A673 (cell line): ENCODE data around the gene LHX6.

Experiments
- CTCF ChIP-seq: fragments of 300-800, 200-600 bp; sonication (generic); conservative IDR thresholded peaks from 2 replicates; pipeline ENCODE4 v1.5.1; 2017; ENCODE audit warnings: low read depth, mild to moderate bottlenecking, antibody characterized with exemption, low read length, moderate library complexity, mixed read lengths
- EZH2 ChIP-seq: fragments of 200-600 bp; sonication (generic); IDR thresholded peaks from 2 replicates; pipeline ENCODE4 v1.6.1; 2017; ENCODE audit warnings: borderline replicate concordance, low read depth, mild to moderate bottlenecking, mixed read lengths, antibody characterized with exemption, low read length; ENCODE audit not compliant: poor library complexity, severe bottlenecking

GRCh38 chr9:122207096-122207495, 21.7 kb downstream of the LHX6 start:
- no peak for TF ChIP-seq CTCF
- no peak for TF ChIP-seq EZH2
